ENCODE data around the gene CASQ1.

DNA sequence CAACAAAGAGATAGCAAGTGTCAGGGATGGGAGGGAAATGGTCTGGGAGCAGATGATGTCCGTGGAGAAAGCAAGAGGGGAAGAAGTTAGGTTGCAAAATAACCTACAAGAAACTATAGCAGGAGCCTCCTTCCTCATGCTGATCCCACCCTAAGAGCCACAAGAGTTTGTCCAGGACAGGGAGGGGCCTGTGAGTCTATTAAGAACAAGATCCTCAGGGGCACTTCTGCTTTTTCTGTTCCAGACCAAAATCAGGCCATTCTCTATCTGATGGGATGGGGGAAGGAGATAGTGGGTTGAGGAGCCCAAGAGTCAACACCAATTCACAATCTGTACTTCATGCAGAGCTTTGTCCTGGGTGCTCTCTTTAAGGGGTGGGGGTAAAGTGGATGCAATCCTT, 46.7 kb upstream of the CASQ1 start:
- TF ChIP-seq, protein P1, sequence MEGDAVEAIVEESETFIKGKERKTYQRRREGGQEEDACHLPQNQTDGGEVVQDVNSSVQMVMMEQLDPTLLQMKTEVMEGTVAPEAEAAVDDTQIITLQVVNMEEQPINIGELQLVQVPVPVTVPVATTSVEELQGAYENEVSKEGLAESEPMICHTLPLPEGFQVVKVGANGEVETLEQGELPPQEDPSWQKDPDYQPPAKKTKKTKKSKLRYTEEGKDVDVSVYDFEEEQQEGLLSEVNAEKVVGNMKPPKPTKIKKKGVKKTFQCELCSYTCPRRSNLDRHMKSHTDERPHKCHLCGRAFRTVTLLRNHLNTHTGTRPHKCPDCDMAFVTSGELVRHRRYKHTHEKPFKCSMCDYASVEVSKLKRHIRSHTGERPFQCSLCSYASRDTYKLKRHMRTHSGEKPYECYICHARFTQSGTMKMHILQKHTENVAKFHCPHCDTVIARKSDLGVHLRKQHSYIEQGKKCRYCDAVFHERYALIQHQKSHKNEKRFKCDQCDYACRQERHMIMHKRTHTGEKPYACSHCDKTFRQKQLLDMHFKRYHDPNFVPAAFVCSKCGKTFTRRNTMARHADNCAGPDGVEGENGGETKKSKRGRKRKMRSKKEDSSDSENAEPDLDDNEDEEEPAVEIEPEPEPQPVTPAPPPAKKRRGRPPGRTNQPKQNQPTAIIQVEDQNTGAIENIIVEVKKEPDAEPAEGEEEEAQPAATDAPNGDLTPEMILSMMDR (conservative IDR thresholded peaks at IDR 0.05) = no peak
- no peak for TF ChIP-seq ZFX (IDR thresholded peaks at IDR 0.05)

Data from C4-2B (cell line).